Gastrocnemius medialis (tissue), 4 donors: ENCODE results near the gene RNF222.

Source experiments
- CTCF ChIP-seq, 5 experiments: fragments of 450-650 bp in 3 of 5; fragments of 200-600 bp in 2 of 5; sonication (generic) in 2 of 5; IDR thresholded peaks in 4 of 5; conservative IDR thresholded peaks in 1 of 5; 1 replicate in 4 of 5; 2 replicates in 1 of 5; pipeline ENCODE4 v1.5.1; 2016 to 2019; ENCODE audit warnings: antibody characterized with exemption in 5 of 5, mild to moderate bottlenecking in 3 of 5, moderate library complexity in 3 of 5
- POLR2A ChIP-seq, 2 donors: fragments of 450-650 bp; IDR thresholded peaks; one replicate each; pipeline ENCODE4 v1.6.1; 2017; ENCODE audit warnings: antibody characterized with exemption in 2 of 2, mild to moderate bottlenecking in 2 of 2, moderate library complexity in 2 of 2

GRCh38 chr17:8430966-8431365 lies 33.3 kb upstream of the RNF222 start:
- no peak for TF ChIP-seq CTCF (IDR thresholded peaks at IDR 0.05 in 4 of 5, conservative IDR thresholded peaks at IDR 0.05 in 1 of 5)
- no peak for TF ChIP-seq POLR2A (IDR thresholded peaks at IDR 0.05)
